UCSD-AML1 (cell line): ENCODE results near the gene TINAGL1.

Source experiments
- DNase-seq: peaks from one replicate; lab custom pipeline; 2025; ENCODE audit not compliant: unreplicated experiment; lab: John Stamatoyannopoulos, UW

Gene TINAGL1

DNA sequence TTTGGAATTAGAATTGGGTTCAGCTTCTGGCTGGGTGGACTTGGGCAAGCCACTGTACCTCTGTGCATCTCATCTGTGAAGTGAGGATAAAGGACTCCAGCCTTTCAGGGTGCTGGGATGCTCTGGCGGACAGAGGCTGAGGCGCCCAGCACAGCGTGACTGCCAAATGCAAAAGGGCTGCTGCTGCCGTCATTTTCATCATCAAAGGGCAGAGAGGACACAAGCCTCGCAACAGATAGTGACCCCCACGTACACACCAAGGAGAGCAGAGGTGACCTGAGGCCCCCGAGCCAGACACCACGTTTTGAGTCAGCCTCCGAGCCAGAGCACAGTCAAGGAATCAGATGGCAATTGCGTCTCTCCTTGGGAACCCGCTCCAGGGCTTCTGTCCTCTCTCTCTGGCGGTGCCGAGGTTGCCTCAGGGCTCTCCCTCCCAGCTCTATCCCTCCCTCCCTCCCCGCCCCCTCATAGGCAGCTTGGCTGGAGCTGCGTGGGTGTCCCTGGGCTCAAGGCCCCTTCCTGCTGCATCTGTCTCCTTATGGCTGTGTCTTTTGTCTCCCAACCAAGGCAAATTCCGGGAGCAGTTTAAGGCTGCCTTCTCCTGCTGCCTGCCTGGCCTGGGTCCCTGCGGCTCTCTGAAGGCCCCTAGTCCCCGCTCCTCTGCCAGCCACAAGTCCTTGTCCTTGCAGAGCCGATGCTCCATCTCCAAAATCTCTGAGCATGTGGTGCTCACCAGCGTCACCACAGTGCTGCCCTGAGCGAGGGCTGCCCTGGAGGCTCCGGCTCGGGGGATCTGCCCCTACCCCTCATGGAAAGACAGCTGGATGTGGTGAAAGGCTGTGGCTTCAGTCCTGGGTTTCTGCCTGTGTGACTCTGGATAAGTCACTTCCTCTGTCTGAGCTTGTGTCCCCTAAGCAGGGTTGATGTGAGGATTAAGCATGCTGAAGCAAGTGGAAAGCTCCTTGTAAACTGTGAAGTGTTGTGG lies 50.2 kb downstream of the TINAGL1 start:
- DNase-seq: peak; percentile 20

DNA sequence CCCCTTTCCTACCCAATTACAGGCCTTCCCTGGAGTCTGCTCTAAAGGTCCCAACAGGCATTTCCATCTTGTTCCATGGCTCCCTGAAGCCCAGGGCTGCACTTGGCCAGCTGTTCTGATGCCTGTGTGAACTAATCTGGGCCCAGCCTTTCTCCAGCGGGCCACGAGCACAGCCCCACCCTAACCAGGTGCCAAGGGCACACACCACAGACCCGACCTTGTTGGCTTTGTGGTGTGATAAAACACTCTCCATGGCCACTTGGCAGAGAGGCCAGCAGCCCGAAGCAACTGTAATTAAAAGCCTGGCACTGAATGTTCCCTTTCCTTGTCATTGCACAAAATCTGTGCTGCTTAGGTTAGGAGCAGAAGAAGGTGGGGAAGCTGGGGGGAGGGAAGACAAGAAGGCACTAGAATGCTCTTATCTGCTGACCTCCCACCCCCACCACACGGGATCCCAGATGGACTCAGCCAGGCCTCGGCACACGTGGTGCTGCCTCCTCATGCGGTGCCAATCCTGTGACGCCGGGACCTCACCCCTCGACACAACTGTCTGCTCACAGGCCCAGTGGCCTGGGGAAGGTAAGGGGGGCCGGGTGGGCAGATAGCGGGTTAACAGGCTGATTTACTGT lies 51.1 kb downstream of the TINAGL1 start:
- no peak for DNase-seq

DNA sequence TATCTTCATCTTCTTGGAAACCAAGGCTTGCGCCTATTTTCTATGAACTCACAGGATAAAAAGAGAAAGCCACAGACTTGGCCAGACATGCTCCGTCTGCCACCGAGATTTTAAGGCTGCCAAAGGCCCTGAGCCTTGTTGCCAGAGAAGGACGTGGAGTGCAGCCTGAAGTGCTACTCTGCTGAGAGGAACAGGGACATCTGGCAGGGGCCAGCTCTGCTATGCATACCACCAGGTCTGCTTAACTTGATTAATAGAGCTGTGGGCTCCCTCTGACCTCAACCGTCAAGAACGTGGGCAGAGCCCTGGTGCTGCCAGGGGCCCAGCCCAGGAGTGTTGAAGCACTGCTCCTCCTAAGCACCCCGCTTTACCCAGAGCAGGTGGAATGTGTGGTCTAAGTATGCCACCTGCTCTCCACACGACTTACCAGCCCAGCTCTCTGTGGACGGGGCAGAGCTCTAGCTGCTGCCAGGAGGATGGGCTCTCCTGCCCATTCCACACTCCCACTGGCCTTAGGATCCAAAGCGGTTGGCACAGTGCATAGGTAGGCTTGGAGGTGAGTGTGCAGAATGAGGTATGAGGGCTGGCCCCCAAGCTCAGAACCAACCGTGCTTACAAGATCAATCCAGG lies 51.7 kb downstream of the TINAGL1 start:
- no peak for DNase-seq

DNA sequence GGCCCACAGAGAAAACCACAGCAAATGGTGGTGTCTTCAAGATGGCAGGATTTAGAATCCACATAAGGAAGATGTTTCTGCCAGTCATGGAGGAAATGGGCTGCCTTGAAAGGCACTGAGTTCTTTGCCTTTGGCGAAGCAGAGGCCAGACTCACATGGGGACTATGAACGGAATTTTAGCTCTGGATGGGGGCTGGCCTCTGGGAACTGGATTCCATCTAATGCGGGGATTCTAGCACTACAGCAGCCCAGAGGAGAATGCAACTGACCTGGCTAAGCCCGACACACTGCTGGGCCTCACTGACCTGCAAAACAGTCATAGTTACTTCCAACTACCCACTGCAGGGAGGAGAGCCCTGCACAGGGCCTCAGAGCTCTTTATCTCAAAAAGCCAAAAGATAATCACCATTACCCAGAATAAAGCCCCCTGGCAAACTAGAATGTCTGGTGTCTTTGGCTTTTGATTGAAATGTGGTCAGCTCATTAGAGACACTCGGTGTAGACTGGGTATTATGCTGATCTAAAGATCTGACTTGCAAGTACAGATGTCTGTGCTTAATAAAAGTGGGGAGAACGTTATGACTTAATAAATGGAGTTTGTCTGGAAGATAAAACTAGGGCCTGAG lies 52.7 kb downstream of the TINAGL1 start:
- no peak for DNase-seq

DNA sequence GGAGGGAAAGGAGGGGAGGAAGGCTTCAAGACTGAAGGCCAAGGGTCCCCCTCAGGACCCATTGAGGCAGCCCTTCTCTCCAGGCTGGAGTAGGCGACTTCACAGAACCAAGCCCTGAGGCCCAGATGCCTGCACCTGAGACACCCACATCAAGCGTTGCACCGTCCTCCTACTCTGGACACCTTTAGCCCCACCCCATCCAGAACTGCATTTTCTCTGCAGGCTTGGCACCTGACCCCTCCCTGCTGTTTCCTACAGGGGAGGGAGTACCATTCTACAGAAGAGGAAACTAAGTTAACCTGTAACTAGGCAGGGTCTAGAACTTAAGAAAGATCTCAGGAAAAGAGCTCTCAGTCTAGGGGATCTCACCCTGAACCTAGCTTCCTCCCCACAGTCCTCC lies 56.3 kb downstream of the TINAGL1 start:
- no peak for DNase-seq

DNA sequence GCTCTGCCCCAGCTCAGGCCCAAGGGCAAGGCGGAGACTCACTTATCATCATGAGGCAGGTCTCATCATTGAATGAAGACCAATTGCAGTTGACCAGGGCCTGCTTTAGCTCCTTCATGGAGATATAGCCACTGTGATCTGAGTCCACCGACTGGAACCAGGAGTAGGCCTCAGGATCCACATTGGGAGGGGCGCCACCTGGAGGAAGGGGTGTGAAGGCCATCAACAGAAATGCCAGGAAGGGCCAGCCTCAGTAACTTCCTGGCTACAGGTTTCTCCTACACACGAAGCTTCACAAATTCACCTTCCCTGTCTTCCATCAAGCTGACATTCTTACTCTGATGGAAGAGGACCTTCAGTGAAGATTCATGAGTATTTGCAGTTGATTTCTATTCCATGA lies 56.8 kb downstream of the TINAGL1 start:
- peak; percentile 60 for DNase-seq
